Activated CD8-positive, alpha-beta T cell treated with anti-CD3 and anti-CD28 coated beads for 36 hours (primary cell): ENCODE results near the gene OR5L1. TPM values are rescaled to one million over a fixed set of nuclear protein-coding genes. Genes with fewer than 3 reads are reported as not detected.

Source experiments
- ATAC-seq: fragments of 200-7000 bp; cut with Tn5 transposase; one replicate; pipeline ENCODE4 v1.10.0; 2021; ENCODE audit warnings: mild to moderate bottlenecking, moderate library complexity
- CTCF ChIA-PET: fragments of 350-600 bp; sonication (Branson Sonifier 250); formaldehyde crosslinking; loops from one replicate; lab custom pipeline; 2021; ENCODE audit warnings: antibody characterized with exemption; lab: Charles Lee
- POLR2A ChIA-PET: fragments of 350-600 bp; sonication (Branson Sonifier 250); formaldehyde crosslinking; loops from one replicate; lab custom pipeline; 2021; ENCODE audit warnings: antibody characterized with exemption; lab: Charles Lee
- DNase-seq: peaks from one replicate; pipeline ENCODE4 v3.0.0-alpha.2; 2020
- H3K27ac Mint-ChIP-seq: one replicate; pipeline ENCODE4 v1.8.0; 2021; ENCODE audit warnings: mild to moderate bottlenecking, mixed read lengths
- H3K27me3 Mint-ChIP-seq: one replicate; pipeline ENCODE4 v1.8.0; 2021; ENCODE audit warnings: mixed read lengths
- H3K36me3 Mint-ChIP-seq: one replicate; pipeline ENCODE4 v1.8.0; 2021; ENCODE audit warnings: low read depth, mixed read lengths
- H3K4me1 Mint-ChIP-seq: one replicate; pipeline ENCODE4 v1.8.0; 2021; ENCODE audit warnings: low read depth, mixed read lengths
- H3K4me3 Mint-ChIP-seq: one replicate; pipeline ENCODE4 v1.8.0; 2021; ENCODE audit warnings: mild to moderate bottlenecking, moderate library complexity, mixed read lengths
- H3K9me3 Mint-ChIP-seq: one replicate; pipeline ENCODE4 v1.8.0; 2021; ENCODE audit warnings: mixed read lengths
- CTCF ChIP-seq: fragments of 200-600 bp; IDR thresholded peaks from one replicate; pipeline ENCODE4 v1.8.0; 2022; ENCODE audit warnings: antibody characterized with exemption, mild to moderate bottlenecking
- intact Hi-C: fragments of 100-400 bp; cut with micrococcal nuclease; formaldehyde crosslinking; loops from one replicate; pipeline ENCODE4 v1.10.0; 2022
- total RNA-seq, 2 experiments: library from RNA; stranded (reverse); gene quantifications; one replicate each; pipeline ENCODE4 v1.2.3, GENCODE V29; 2021

Gene OR5L1
- total RNA-seq, 2 experiments from 2014 or later, result not detected

GRCh38 chr11:55849037-55849436 lies 37.9 kb downstream of the OR5L1 start:
- H3K36me3 Mint-ChIP-seq, result no peaks in the 10 kb centered on the region
- peaks cover 11% of the 10 kb centered on the region for H3K9me3 Mint-ChIP-seq
- H3K4me1 Mint-ChIP-seq, result no peaks in the 10 kb centered on the region
- ChIA-PET CTCF (no interaction called here), POLR2A (no interaction called here)
- no peak for DNase-seq
- H3K27me3 Mint-ChIP-seq, result no peaks in the 10 kb centered on the region
- H3K4me3 Mint-ChIP-seq, result no peak overlapping the region
- H3K27ac Mint-ChIP-seq, result no peak overlapping the region
- intact Hi-C loops, result no loop called here
- ATAC-seq, result no peak
- no peak for TF ChIP-seq CTCF

- no peaks in the 10 kb centered on the region for H3K4me1 Mint-ChIP-seq
- POLR2A ChIA-PET, result no interaction called here
- intact Hi-C loops, result no loop called here
- H3K36me3 Mint-ChIP-seq, result no peaks in the 10 kb centered on the region
- TF ChIP-seq CTCF, result no peak
- H3K27ac Mint-ChIP-seq, result no peak overlapping the region
- no peak overlapping the region for H3K4me3 Mint-ChIP-seq
- H3K27me3 Mint-ChIP-seq, result no peaks in the 10 kb centered on the region
- DNase-seq (no peak), ATAC-seq (no peak)
- CTCF ChIA-PET, result no interaction called here
- peaks cover 8% of the 10 kb centered on the region for H3K9me3 Mint-ChIP-seq
Measured at GRCh38 chr11:55852141-55852540, 41.0 kb downstream of the OR5L1 start.

- POLR2A ChIA-PET, result interaction anchor here (0.8 kb wide), 1 partner anchor 1053 kb away, joined by 3 read pairs; no protein-coding TSS in a partner anchor
- CTCF ChIA-PET, result no interaction called here
- Mint-ChIP-seq H3K9me3 (peaks cover 10% of the 10 kb centered on the region), H3K27me3 (no peaks in the 10 kb centered on the region), H3K4me1 (no peaks in the 10 kb centered on the region), H3K4me3 (no peak overlapping the region), H3K36me3 (no peaks in the 10 kb centered on the region), H3K27ac (no peak overlapping the region)
- TF ChIP-seq CTCF, result no peak
- DNase-seq (no peak), ATAC-seq (no peak)
- intact Hi-C loops, result no loop called here
Measured at GRCh38 chr11:55854704-55855103, 43.5 kb downstream of the OR5L1 start.

Other genes starting within 250 kb of the OR5L1 start
- gene OR4C16, start 239.2 kb upstream of the OR5L1 start, total RNA-seq, result not detected
- not detected for gene OR4C11, start 203.7 kb upstream of the OR5L1 start, total RNA-seq
- gene OR4P4, start 176.3 kb upstream of the OR5L1 start, total RNA-seq, result not detected
- not detected for gene OR4S2, start 163.0 kb upstream of the OR5L1 start, total RNA-seq
- gene OR4C6, start 149.2 kb upstream of the OR5L1 start, total RNA-seq, result not detected
- gene OR5D13, start 37.9 kb upstream of the OR5L1 start, total RNA-seq, result not detected
- not detected for gene OR5D14, start 15.8 kb upstream of the OR5L1 start, total RNA-seq
- gene OR5D18, start 8.3 kb downstream of the OR5L1 start, total RNA-seq, result not detected
- gene OR5L2, start 15.9 kb downstream of the OR5L1 start, total RNA-seq, result not detected
- gene OR5D16, start 27.4 kb downstream of the OR5L1 start, total RNA-seq, result not detected
- gene TRIM51, start 71.9 kb downstream of the OR5L1 start, total RNA-seq, result not detected
- gene OR5W2, start 103.2 kb downstream of the OR5L1 start, total RNA-seq, result not detected
- not detected for gene OR5I1, start 125.0 kb downstream of the OR5L1 start, total RNA-seq
- not detected for gene OR10AG1, start 158.6 kb downstream of the OR5L1 start, total RNA-seq
- gene OR5F1, start 183.3 kb downstream of the OR5L1 start, total RNA-seq, result not detected
- gene OR5AS1, start 216.3 kb downstream of the OR5L1 start, total RNA-seq, result not detected